ENCODE measurements around the gene IL15.

DNA sequence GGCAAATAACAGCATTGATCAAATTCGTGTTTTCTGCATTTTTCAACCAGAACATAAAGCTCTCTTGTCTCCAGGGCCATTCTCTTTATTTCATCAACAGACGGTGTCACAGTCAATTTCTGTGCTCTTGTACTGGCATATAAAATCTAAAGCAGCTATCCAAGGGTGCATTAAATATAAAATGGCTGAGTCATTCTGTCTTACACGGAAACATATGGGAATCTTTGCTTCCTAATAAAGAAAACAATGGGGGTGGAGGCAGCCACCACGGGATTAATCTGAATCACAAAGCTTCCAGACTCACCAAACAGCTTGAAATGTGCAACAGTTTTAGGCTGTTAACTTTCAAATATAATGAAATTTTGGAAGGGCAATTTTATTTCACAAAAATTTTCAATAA lies 132.6 kb downstream of the IL15 start:
- TF ChIP-seq CTCF (IDR thresholded peaks at IDR 0.05) = no peak
- TF ChIP-seq, protein P1, sequence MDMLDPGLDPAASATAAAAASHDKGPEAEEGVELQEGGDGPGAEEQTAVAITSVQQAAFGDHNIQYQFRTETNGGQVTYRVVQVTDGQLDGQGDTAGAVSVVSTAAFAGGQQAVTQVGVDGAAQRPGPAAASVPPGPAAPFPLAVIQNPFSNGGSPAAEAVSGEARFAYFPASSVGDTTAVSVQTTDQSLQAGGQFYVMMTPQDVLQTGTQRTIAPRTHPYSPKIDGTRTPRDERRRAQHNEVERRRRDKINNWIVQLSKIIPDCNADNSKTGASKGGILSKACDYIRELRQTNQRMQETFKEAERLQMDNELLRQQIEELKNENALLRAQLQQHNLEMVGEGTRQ (IDR thresholded peaks at IDR 0.05) = no peak
- no peak for TF ChIP-seq ZNF302 (CRISPR knock-in tag; IDR thresholded peaks at IDR 0.05)
- no peak for TF ChIP-seq CHD2 (IDR thresholded peaks at IDR 0.05; ENCODE audit: low read length, partially characterized antibody)
- no peak for TF ChIP-seq EP300 (IDR thresholded peaks at IDR 0.05)
- TF ChIP-seq RFX5 (IDR thresholded peaks at IDR 0.05) = no peak
- no peak for TF ChIP-seq RAD21 (conservative IDR thresholded peaks at IDR 0.05 in 1 of 2, IDR thresholded peaks at IDR 0.05 in 1 of 2)
- no peak for TF ChIP-seq POLR2AphosphoS2 (conservative IDR thresholded peaks at IDR 0.05; ENCODE audit: low read length)
- TF ChIP-seq BHLHE40 (IDR thresholded peaks at IDR 0.05; ENCODE audit: low read depth, low read length) = no peak

All from A549 (cell line).